GM12873 (cell line): Measurements from ENCODE around the gene WDR49.
A peak's percentile ranks its signal among the peaks of the same experiment; 100 is the strongest.

Source experiments
- TF ChIP-seq, protein P1 (sequence below): IDR thresholded peaks from 2 replicates; pipeline ENCODE4 v1.5.1; 2012; ENCODE audit warnings: low read depth, mild to moderate bottlenecking, moderate library complexity, low read length, control low read depth; ENCODE audit not compliant: insufficient read depth; ENCODE audit errors: missing control alignments

WDR49 gene

DNA sequence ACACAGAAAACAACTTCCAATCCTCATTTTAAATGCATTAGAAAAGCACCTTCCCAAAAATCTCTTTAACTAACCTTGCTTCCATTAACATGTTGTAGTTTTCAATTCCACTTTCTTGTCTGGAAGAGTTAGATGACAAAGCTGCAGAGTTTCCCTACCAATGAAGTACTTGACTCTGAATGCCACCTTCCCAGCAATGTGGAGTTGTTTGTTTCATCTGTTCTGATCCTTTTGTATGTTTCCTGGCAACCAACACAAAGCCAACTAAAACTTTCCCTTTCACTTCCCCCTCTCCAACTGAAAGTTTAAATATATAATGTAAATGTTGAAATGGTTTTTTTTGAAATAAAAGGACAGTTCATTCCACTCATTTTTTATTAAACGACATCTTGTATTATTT, at the start of gene WDR49:
Gene WDR49 (minus strand): TSS at position 183 of the 400 bp plus-strand sequence. CDS start 517 bp downstream, outside the sequence.
- TF ChIP-seq, protein P1, sequence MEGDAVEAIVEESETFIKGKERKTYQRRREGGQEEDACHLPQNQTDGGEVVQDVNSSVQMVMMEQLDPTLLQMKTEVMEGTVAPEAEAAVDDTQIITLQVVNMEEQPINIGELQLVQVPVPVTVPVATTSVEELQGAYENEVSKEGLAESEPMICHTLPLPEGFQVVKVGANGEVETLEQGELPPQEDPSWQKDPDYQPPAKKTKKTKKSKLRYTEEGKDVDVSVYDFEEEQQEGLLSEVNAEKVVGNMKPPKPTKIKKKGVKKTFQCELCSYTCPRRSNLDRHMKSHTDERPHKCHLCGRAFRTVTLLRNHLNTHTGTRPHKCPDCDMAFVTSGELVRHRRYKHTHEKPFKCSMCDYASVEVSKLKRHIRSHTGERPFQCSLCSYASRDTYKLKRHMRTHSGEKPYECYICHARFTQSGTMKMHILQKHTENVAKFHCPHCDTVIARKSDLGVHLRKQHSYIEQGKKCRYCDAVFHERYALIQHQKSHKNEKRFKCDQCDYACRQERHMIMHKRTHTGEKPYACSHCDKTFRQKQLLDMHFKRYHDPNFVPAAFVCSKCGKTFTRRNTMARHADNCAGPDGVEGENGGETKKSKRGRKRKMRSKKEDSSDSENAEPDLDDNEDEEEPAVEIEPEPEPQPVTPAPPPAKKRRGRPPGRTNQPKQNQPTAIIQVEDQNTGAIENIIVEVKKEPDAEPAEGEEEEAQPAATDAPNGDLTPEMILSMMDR: no peak

DNA sequence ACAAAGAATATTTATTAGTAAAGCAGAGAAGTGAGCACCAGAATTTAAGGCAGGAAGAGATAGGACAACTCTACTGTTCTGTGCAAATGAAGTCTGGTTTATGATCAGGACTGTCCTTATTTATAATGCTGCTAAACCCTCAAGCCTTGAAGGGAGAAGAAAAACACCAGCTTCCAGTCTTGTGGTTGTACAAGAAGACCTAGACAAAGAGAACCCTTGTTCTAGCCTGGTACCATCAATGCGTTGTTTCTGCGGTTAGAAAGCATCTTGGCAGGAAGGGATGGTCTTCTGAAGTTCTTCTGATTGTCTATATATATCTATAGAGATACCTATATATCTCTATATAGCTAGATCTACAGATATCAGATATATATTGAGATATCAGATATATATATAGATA, 47.2 kb upstream of the WDR49 start:
- TF ChIP-seq, protein P1: no peak

DNA sequence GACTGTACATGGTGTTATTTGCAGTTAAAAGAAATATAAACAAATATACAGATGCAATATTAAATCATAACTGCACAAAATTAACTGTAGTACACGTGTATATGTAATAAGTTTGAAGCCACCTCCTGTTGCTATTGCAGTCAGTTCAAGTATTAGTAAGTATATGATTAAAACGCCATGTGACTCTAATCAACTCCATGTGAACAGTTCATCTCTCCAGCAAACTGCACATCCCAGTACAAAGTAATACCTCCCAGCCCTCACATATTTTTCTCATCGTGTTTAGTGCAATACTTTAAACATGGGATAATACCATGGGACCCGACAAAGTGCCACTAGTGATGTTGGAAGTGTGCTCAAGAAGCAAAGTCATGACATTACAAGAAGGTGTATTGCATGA, 46.3 kb upstream of the WDR49 start:
- TF ChIP-seq, protein P1: no peak

DNA sequence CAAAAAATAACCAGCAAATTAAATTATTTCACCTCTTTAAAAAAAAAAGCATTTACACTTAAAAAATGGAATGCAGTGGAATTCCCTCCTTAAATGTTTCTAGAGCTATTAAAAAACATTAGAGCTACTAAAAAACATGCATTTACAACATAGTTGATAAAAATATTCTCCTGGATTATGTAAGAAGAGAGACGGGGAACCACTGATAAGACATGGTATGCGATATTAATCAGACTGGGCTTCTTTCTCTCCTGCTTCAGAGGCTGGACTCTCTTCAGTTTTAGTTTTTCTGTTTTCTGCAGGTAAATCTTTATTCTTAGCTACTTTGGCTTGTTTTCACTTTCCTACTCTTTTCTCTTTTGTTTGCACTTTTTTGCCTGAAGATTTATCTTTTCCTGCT, 40.4 kb upstream of the WDR49 start:
- TF ChIP-seq, protein P1: no peak

DNA sequence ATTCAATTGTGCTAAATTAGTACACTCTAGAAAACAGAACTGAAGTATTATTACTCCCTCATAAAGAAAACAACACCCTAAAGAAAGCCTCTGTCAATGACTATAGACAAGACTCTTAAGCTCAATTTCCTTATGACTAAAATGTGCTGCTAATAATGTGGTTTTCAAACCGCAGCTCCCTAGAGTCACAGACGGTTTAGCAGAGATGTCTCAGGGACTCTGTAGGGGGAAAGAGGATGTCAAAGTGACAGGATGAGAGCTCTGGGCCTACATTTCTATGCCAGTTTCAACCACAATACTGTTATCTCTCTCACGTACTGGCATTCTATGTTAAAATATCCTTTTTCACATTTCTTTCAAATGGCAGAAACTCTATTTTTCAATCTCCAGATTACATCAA, 37.6 kb upstream of the WDR49 start:
- TF ChIP-seq, protein P1: no peak

DNA sequence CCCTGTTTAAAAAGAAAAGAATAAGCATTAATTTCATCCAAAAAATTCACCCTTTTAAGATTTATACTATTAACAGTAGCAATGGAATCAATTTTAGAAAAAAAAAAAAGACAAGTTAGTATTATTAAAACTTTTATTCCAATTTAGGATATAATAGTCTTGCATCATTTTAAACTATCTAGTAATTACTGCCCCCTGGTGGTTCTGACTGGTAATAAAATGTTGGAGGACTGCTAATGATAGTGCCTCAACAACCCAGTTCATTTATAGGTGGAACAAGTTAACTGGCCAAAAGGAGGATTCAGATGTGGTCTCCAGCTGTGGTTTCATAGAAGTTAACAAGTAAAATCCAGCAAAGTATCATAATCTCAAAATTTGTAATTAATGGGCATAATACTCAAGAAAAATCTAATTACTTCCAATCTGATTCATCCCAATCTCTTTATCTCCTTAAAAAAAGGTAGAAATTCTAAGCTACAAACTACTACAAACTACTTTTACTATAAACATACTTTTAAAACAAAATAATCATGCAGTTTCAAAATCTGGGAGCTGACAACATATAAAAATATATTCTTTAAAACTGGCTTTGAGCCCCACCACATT, 30.7 kb upstream of the WDR49 start:
- TF ChIP-seq, protein P1: peak; percentile 46

DNA sequence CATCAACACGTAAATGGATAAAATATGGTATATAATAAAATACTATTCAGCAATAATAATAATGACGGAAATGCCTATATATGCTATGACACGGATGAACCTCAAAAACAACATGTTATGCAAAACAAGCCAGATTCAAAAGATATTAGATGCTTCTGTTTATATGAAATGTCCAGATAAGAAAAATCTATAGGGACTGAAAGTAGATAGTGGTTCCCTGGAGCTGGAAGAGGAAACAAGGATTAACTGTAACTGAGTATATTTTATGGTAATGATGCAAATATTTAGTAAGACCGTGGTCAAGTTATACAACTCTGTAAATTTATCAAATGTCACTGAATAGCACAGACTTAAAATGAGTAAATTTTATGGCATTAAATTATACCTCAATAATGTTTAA, 25.8 kb upstream of the WDR49 start:
- TF ChIP-seq, protein P1: no peak
